HG03039 (cell line): ENCODE results near the gene RET.

Source experiments
- ATAC-seq: cut with Tn5 transposase; IDR thresholded peaks from one replicate; pipeline ENCODE4 v1.9.1; 2021; ENCODE audit warnings: mild to moderate bottlenecking, moderate library complexity; ENCODE audit not compliant: unreplicated experiment

The RET gene

GRCh38 chr10:43044448-43044921 is 32.4 kb upstream of the RET start:
- ATAC-seq, result no peak

- ATAC-seq, result no peak
These were observed 31.8 kb upstream of the RET start for GRCh38 chr10:43044961-43045621.

- ATAC-seq, result no peak
These were observed 31.1 kb upstream of the RET start for GRCh38 chr10:43045631-43046287.

GRCh38 chr10:43046288-43046991 is 30.4 kb upstream of the RET start:
- ATAC-seq, result no peak

- ATAC-seq, result no peak
These were observed 29.4 kb upstream of the RET start for GRCh38 chr10:43047288-43047970.

GRCh38 chr10:43048301-43049051 is 28.4 kb upstream of the RET start:
- ATAC-seq, result no peak

- ATAC-seq, result no peak
These were observed 27.8 kb upstream of the RET start for GRCh38 chr10:43049081-43049551.

- no peak for ATAC-seq
These were observed 26.9 kb upstream of the RET start for GRCh38 chr10:43050011-43050410.

- ATAC-seq, result no peak
These were observed 23.0 kb upstream of the RET start for GRCh38 chr10:43053825-43054224.

- ATAC-seq, result no peak
These were observed 22.3 kb upstream of the RET start for GRCh38 chr10:43054593-43054992.

- ATAC-seq, result no peak
These were observed 21.7 kb upstream of the RET start for GRCh38 chr10:43055217-43055616.

GRCh38 chr10:43055991-43056567 is 20.8 kb upstream of the RET start:
- no peak for ATAC-seq

GRCh38 chr10:43056568-43057011 is 20.3 kb upstream of the RET start:
- ATAC-seq, result no peak

- no peak for ATAC-seq
These were observed 19.6 kb upstream of the RET start for GRCh38 chr10:43057231-43057711.

GRCh38 chr10:43057831-43058340 is 19.0 kb upstream of the RET start:
- ATAC-seq, result no peak

- ATAC-seq, result no peak
These were observed 18.0 kb upstream of the RET start for GRCh38 chr10:43058716-43059335.

GRCh38 chr10:43059336-43059720 is 17.5 kb upstream of the RET start:
- ATAC-seq, result no peak

GRCh38 chr10:43059828-43060227 is 17.0 kb upstream of the RET start:
- no peak for ATAC-seq

- ATAC-seq, result no peak
These were observed 16.6 kb upstream of the RET start for GRCh38 chr10:43060291-43060690.
